Activated CD4-positive, CD25-positive, alpha-beta regulatory T cell treated with anti-CD3 and anti-CD28 coated beads, Interleukin-2, amount 50 U/mL, for 16 hours (primary cell): ENCODE results near the gene NCBP2L.
"Not testable (repeated sequence)": the region's sequence is repeated elsewhere in the genome, so short reads cannot be mapped to it uniquely, and the experiment has no call there.

Experiments
- DNase-seq: peaks from one replicate; pipeline ENCODE4 v3.0.0-alpha.2; 2020; ENCODE audit warnings: low read depth, low spot score

Gene NCBP2L

DNA sequence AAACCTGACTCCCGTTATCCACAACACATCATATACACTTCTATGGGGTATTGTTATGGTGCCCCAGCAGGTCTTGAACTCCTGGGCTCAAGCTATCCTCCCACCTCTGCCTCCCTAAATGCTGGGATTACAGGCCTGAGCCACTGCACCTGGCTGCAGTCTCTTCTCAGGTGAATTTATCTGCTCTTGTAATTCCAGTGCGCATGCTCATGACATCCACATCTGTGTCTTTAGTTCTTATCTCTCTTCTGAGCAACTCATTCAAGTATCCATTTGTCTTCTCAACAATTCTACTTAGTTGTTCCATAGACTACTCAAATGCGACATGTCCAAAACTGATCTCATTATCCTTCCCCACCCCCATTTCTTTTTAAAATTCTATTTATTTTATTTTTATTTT is 27.6 kb downstream of the NCBP2L start:
- no peak for DNase-seq

DNA sequence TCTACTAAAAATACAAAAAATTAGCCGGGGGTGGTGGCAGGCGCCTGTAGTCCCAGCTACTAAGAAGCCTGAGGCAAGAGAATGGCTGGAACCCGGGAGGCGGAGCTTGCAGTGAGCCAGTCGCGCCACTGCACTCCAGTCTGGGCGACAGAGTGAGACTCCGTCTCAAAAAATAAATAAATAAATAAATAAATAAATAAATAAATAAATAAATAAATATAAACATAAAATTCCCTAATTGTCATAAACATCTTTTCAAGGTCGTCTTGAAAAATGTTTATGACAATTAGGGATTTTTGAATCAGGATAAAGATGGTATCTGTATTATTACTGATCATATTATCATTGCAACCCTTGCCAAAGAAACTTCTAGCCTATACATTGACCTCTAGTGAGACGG is 32.5 kb downstream of the NCBP2L start:
- not testable (repeated sequence) for DNase-seq

DNA sequence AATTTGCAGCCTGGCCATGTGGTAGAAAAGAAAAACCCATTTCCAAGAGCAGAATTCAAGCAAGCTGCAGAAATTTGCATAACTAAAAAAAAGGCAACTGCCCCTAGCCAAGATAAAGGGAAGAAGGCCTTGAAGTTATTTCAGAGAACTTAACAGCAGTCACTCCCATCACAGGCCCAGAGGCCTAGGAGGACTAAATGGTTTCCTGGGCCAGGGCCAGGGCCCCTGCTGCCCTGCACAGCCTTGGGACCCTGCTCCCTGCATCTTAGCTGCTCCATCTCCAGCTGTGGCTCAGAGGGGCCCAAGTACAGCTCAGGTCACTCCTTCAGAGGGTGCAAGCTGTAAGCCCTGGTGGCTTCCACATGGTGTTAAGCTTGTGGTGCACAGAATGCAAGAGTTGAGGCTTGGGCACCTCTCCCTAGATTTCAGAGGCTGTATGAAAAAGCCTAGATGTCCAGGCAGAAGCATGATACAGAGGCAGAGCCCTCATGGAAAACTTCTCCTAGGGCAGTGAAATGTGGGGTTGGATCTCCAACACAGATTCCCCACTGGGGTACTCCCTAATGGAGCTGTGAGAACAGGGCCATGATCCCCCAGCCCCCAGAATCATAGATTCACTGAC is 41.5 kb downstream of the NCBP2L start:
- no peak for DNase-seq

DNA sequence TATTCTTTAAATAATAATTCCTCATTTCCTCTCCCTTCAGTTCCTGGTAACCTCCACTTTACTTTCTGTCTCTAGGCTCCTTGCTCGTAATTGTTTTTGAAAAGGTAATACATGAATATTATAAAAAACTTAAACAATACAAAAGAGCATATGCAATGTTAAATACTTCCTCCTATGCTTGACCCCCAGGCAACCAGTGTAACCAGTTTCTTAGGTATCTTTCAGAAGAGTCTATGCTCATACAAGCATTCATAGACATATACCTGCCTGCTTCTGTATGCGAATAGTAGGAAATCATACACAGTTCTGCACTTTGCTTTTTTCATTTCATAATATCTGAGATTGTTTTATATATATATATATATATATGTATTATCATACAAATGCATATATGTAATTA is 45.5 kb downstream of the NCBP2L start:
- DNase-seq = no peak

DNA sequence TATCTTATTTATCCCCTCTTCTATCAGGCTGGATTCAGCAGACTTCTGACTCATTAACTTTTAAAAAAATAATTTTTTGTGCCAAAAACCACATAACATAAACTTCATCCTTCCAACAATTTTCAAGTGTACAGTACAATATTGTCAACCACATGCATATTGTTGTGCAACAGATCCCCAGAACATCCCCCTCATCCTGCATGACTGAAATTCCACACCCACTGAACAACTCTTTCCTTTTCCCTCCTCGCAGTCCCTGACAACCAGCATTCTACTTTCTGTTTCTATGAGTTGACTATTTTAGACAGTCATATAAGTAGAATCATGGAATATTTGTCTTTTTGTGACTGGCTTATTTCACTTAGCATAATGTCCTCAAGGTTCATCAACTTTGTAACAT is 45.9 kb downstream of the NCBP2L start:
- DNase-seq = no peak

DNA sequence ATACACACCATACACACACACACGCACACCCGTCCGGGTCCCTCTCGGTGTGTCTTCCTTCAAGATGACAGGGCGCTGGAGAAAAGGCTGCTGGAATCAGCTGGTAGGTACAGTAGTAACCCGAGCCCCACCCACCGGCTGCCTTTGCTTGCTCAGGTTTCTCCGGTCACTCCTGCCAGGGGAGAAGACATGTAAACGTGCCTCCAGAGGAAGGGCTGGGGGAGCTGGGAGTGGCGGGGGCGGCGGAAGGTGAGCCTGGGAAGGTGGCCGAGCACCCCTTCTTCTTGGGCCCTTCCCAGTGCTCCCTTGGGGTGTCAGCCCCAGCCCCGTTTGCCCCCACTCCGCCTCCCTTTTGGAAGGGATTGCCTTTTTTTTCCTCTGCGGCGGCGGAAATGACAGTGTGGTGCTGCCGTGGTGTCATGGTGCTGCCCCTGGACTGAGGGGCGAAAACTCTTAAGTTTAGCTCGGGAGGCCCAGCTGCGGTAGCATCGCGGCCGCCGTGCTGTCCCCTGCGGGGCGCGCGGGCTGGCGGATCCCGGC is 48.2 kb downstream of the NCBP2L start, which contains the start of gene MID2:
TSS of gene MID2 (plus strand) at position 169 of the 540 bp plus-strand sequence. CDS start 561 bp downstream, outside the sequence.
- peak; percentile 9 for DNase-seq

DNA sequence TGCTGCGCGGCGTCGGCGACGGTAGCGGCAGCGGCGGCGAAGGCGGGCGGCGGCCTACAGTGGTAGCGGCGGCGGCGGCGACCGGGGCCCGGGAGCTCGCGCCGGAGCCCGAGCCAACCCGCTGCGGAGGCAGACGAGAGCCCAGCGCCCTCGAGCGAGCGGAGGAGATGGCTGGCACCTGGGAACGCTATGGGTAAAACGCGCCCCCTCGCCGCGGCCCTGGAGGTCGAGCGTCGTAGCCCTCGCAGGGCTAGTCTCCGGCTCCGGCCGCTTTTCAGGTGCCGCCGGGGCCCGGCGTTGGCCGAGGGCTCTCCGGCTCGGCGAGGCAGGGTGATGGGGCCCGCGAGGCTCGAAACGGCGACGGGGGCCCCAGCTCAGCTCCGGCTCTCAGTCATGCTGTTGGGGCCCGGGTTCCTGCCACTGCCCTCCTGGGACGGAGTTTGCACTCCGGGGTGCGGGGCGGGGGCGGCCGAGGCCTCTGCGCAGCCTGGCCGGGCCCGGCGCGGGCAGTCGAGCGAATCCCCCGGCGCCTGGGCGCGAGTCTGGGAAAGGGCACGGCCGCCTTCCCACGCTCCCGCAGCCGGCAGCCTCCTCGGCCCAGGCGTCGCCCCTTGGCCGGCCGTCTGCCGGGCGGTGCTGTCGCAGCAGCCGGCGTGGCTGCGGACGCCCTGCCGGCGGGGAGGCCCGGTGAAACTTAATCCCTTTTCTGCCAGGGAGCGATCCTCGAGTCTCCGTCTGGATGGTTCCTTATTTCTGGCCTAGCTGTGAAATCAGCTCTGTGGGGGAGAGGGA is 48.9 kb downstream of the NCBP2L start:
- DNase-seq = no peak

DNA sequence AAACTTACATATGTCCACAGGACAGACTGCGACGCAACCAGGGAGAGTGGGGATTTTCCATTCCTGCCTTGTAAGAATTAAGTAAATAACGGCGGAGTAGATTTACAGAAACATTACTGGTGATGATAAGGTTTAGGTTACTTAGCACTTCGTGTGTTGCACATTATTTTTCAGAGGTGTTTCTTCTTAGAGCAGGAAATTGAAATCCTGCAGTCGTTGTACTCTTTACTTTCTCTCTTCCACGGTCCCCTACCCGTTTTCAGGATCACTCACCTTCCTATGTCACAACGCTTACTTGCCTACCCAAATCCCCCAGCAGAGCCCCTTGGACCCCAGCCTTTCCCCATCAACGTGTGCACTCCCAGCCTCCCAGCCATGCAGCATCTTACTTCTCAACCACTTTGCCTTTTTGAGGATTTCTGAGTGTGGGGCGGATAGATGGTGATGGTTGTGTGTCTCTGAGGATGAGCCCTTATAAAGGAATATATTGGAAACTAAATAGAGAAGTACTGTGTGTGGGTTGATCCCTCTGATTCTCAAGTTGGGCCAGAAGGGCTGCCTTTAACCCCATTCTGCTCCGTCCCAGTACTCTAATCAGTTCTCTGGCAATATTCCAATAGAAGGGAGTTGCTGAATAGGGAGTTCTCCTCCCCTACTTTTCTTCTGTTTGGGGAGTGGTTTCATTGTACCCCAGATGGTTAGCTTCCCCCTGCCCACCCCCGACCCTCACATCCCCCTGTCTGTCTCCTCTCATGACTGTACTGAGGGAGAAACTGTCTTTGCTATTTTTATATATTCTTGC is 49.7 kb downstream of the NCBP2L start:
- DNase-seq = no peak

DNA sequence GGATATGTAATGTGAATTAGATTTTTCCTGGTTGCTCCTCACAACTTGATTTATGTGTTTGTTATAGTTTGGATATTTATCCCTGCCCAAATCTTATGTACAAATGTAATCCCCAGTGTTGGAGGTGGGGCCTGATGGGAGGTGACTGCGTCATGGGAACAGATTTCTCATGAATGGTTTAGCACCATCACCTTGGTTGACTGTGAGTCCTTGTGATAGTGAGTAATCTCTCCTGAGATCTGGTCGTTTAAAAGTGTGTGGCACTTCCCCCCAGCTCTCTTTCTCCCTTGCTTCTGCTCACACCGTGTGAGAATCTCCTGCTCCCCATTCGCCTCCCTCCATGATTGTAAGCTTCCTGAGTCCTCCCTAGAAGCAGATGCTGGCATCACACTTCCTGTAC is 50.3 kb downstream of the NCBP2L start:
- no peak for DNase-seq

DNA sequence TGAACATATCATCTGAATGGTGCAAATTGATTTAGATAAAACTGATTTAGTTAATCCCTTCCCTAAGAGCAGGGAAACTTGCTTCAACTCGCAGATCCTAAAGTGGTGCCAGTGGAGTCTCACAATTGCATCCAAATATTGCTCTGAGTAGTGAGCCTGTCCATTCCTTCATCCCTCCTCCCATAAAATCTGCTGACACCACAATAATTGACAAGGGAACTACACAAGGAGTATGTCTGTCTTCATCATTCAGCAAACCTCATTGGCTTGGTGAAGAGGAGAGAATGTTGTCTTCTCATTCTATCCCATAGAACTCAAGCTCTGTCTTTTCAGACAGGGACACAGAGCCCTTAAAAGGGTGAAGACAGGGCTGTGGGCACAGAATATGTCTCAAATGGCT is 52.3 kb downstream of the NCBP2L start:
- DNase-seq = no peak

DNA sequence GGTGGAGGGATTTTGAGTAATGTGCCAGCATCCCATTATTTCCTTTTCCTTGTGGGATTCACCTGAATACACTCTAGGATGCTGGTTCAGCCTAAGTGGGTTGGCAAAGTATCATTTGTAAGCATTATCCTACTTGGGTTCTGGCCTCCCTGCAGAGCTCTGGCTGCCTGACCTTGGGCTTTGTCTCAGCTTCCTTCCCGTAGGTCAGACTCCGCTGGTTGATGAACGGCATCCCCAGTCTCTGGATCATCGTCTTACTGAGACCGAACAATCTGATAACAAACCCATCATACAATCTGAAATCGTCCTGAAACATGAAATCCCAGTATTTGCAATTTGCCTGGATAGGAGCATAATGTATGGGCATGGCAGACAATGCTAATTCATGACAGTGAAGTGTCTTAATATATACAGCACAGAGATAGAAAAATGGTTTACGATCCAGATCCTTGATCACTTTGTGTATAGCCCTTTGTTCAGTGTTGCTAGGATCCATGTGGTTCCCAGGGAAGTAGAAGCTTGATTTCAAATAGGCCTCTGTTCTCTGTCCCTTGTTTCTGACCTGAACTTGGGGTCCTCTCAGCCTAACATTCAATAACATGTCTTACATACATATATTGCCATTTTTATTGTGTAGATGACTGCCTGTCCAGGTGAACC is 53.7 kb downstream of the NCBP2L start:
- DNase-seq = no peak

DNA sequence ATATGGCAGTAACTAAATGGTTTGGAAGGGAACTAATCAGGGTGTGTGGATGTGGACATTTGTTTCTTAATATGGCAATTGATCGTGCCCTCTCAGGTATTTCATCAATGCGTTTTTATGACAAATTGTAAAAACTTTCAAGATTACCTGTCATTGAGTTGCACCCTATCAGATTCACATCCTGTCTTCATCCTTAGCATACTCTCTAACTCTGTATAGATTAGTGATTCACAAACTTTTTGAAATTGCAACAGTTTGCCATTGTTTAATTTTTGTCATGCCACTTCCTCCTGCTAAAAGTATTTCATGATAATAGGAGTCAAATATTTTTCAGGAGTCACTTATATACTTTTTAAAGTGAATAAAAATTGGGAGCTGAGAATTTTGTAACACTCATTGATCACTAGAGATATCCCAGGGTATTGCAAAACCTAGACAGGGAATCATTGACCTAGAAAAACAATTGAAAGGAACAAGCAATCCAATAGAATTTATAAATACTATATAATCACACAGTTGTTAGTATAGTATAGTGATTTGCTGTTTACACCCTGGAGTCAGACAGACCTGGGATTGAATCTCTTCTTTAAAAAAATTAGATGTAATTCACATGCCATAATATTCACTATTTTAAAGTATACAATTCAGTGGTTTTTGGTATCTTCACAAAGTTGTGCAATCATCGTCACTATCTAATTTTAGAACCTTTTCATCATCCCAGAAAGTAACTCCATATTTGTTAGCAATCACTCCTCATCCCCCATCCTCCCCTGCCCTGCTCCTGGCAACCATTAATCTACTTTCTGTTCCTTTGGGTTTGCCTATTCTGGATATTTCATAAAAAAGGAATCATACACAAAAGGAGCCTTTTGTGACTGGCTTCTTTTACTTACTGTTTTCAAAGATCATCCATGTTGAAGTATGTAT is 57.0 kb downstream of the NCBP2L start:
- no peak for DNase-seq

DNA sequence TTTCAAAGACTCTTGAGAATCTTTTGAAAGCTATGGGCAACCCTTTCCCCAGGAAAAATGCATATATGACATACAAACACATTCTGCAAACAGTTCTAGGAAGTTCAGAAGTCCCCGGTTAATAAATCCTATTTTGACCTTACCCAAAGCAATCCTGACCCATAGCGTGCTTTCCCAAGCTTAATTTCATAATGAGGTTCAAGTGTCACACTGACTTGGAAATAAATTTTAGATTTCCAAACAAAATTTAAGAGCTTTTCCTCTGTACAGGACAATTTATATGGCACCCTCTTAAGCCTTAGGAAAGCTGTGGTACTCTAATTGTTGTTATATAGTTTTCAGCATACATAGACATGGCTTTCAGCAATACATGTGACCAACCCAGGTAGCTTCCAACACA is 59.4 kb downstream of the NCBP2L start:
- DNase-seq = no peak

DNA sequence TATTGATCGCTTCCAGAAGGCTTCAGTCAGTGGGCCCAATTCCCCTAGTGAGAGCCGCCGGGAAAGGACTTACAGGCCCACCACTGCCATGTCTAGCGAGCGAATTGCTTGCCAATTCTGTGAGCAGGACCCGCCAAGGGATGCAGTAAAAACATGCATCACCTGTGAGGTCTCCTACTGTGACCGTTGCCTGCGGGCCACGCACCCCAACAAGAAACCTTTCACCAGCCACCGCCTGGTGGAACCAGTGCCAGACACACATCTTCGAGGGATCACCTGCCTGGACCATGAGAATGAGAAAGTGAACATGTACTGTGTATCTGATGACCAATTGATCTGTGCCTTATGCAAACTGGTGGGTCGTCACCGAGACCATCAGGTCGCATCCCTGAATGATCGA is 63.4 kb downstream of the NCBP2L start:
- no peak for DNase-seq

DNA sequence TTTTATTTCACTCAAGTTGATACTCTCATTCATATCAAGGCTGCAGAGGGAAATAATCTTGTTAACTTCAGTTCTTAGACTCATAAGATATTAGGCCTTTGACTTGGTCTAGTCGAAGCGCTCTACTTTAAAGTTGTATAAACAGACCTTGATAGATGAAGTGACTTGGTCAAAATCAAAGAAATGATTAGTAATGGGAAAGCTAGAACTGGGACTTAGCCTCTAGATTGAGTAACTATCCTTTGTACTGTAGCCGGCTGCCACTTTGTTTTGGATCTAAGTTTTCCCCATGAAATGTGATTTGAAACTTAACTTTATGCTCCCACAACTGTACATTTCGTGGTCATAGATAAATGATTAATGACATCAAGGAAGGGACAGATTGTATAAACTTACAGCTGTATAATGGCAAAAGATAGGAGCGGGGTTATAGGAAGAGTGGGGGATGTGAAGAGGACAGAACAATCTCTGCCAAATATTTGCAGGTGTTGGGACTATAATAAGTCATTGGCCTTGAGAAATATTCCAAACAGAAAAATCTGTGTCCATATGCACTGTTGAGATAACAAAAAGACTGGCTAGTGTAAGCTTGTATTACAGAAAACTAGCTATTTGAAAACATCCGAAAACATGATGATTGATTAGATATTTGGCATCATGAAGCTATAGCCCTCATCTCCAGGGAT is 65.3 kb downstream of the NCBP2L start:
- DNase-seq = no peak
